Liver (tissue), 9 donors: Measurements from ENCODE around the gene PDE4B. TPM values are rescaled to one million over a fixed set of nuclear protein-coding genes. Genes with fewer than 3 reads are reported as not detected.

ENCODE experiments used
- DNase-seq: peaks from one replicate; pipeline ENCODE4 v3.0.0-alpha.2; 2017; ENCODE audit warnings: low spot score
- H3K27ac ChIP-seq, 2 donors: one replicate each; pipeline ENCODE4 v1.7.0; 2013; ENCODE audit warnings: inconsistent platforms in 2 of 2, low read length in 2 of 2, control low read depth in 1 of 2, low read depth in 1 of 2, mild to moderate bottlenecking in 1 of 2
- H3K27me3 ChIP-seq, 4 donors: one replicate each; pipeline versions ENCODE4 v1.6.1 to v1.7.0; 2013; ENCODE audit warnings: low read length in 3 of 4, inconsistent platforms in 1 of 4, mild to moderate bottlenecking in 1 of 4, moderate library complexity in 1 of 4; ENCODE audit not compliant: control insufficient read depth in 4 of 4, insufficient read depth in 4 of 4
- H3K36me3 ChIP-seq, 4 donors: one replicate each; pipeline versions ENCODE4 v1.6.1 to v1.7.0; 2013; ENCODE audit warnings: low read length in 3 of 4, mild to moderate bottlenecking in 3 of 4, low read depth in 1 of 4, moderate library complexity in 1 of 4; ENCODE audit not compliant: control insufficient read depth in 4 of 4, insufficient read depth in 3 of 4
- H3K4me1 ChIP-seq, 4 donors: one replicate each; pipeline versions ENCODE4 v1.6.1 to v1.7.0; 2013; ENCODE audit warnings: low read length in 3 of 4, mild to moderate bottlenecking in 3 of 4, moderate library complexity in 1 of 4; ENCODE audit not compliant: control insufficient read depth in 4 of 4, insufficient read depth in 4 of 4
- H3K4me3 ChIP-seq, 3 donors: one replicate each; pipeline versions ENCODE4 v1.6.1 to v1.7.0; 2013; ENCODE audit warnings: low read length in 3 of 3, control low read depth in 1 of 3, low read depth in 1 of 3, mild to moderate bottlenecking in 1 of 3
- H3K9ac ChIP-seq, 2 donors: one replicate each; pipeline ENCODE4 v1.7.0; 2013; ENCODE audit warnings: low read length in 2 of 2, mild to moderate bottlenecking in 2 of 2, moderate library complexity in 2 of 2, control low read depth in 1 of 2, low read depth in 1 of 2
- H3K9me3 ChIP-seq, 4 donors: one replicate each; pipeline versions ENCODE4 v1.6.1 to v1.7.0; 2013; ENCODE audit warnings: low read length in 3 of 4; ENCODE audit not compliant: control insufficient read depth in 4 of 4
- ATF3 ChIP-seq: IDR thresholded peaks from 2 replicates; pipeline ENCODE4 v1.6.1; 2016; ENCODE audit warnings: antibody characterized with exemption
- CTCF ChIP-seq: fragments of 150-350 bp; IDR thresholded peaks from 2 replicates; pipeline ENCODE4 v1.5.1; 2017; ENCODE audit warnings: improper control_type of control experiment, low read depth, low read length; ENCODE audit not compliant: missing input control
- EGR1 ChIP-seq, 2 donors: IDR thresholded peaks; 2 replicates each; pipeline ENCODE4 v1.6.1; 2016 to 2018; ENCODE audit warnings: antibody characterized with exemption in 2 of 2, low read depth in 2 of 2
- FOXA2 ChIP-seq: IDR thresholded peaks from 2 replicates; pipeline ENCODE4 v1.6.1; 2016; ENCODE audit warnings: antibody characterized with exemption
- HNF4G ChIP-seq: IDR thresholded peaks from 2 replicates; pipeline ENCODE4 v1.6.1; 2016; ENCODE audit warnings: antibody characterized with exemption
- JUND ChIP-seq, 2 donors: IDR thresholded peaks; 2 replicates each; pipeline ENCODE4 v1.6.1; 2016; ENCODE audit warnings: antibody characterized with exemption in 2 of 2
- MAX ChIP-seq: IDR thresholded peaks from 2 replicates; pipeline ENCODE4 v1.6.1; 2016; ENCODE audit warnings: antibody characterized with exemption
- NR2F2 ChIP-seq: IDR thresholded peaks from 2 replicates; pipeline ENCODE4 v1.6.1; 2016; ENCODE audit warnings: antibody characterized with exemption
- RAD21 ChIP-seq, 2 donors: IDR thresholded peaks; 2 replicates each; pipeline ENCODE4 v1.6.1; 2016; ENCODE audit warnings: antibody characterized with exemption in 2 of 2, mild to moderate bottlenecking in 2 of 2
- RXRA ChIP-seq, 2 donors: IDR thresholded peaks; 2 replicates each; pipeline ENCODE4 v1.6.1; 2017 to 2018; ENCODE audit warnings: antibody characterized with exemption in 2 of 2, mild to moderate bottlenecking in 1 of 2
- SP1 ChIP-seq: IDR thresholded peaks from 2 replicates; pipeline ENCODE4 v1.6.1; 2018; ENCODE audit warnings: antibody characterized with exemption, mild to moderate bottlenecking
- TAF1 ChIP-seq: conservative IDR thresholded peaks from 2 replicates; pipeline ENCODE4 v1.6.1; 2016; ENCODE audit warnings: antibody characterized with exemption, mild to moderate bottlenecking
- YY1 ChIP-seq: IDR thresholded peaks from 2 replicates; pipeline ENCODE4 v1.6.1; 2016; ENCODE audit warnings: antibody characterized with exemption, mild to moderate bottlenecking
- ZBTB33 ChIP-seq: IDR thresholded peaks from 2 replicates; pipeline ENCODE4 v1.6.1; 2016; ENCODE audit warnings: antibody characterized with exemption
- WGBS: extraction: QIAGEN DNeasy Blood & Tissue Kit; methylation state at CpG from one replicate; pipeline ENCODE4 v1.1.7; 2013; 5-methylcytosine and 5-hydroxymethylcytosine counted together
- polyA plus RNA-seq, 2 donors: library from polyadenylated mRNA; stranded (reverse) in 1 of 2; unstranded in 1 of 2; fragments of 200-250 nt in 1 of 2; fragments of >200 nt in 1 of 2; fragmentation: Nextera tagmentation in 1 of 2; extraction: Ambion mirVana in 1 of 2; gene quantifications; one replicate each; pipeline versions ENCODE4 v1.2.1 to v1.2.3, GENCODE V29; 2013 to 2015
- total RNA-seq, 2 donors: library from RNA; depleted of rRNA; stranded (reverse); fragments of >200 nt; gene quantifications; one replicate each; pipeline ENCODE4 v1.2.3, GENCODE V29; 2014
- donor health status: healthy.
- donor health status: healthy.
- donor health status: healthy.
- donor health status: healthy.
- donor health status: healthy.

Gene PDE4B
- total and polyA plus RNA-seq, 4 donors = 1.9 to 3.9 (median 2.7) TPM

GRCh38 chr1:66312271-66312990, 519.7 kb downstream of the PDE4B start:
- WGBS = 59% methylated on average over 4 of the region's 4 CpGs
- no peak for DNase-seq
- Histone ChIP-seq H3K9ac (no peak overlapping the region), H3K36me3 (no peaks in the 10 kb centered on the region), H3K4me3 (no peak overlapping the region), H3K27ac (no peak overlapping the region), H3K9me3 (no peaks in the 10 kb centered on the region), H3K4me1 (peaks cover 0 to 16% (median 4%) of the 10 kb centered on the region in 4 donors), H3K27me3 (no peaks in the 10 kb centered on the region)
- TF ChIP-seq NR2F2 (no peak), CTCF (no peak), YY1 (no peak), SP1 (no peak), ATF3 (no peak), HNF4G (no peak), ZBTB33 (no peak)

GRCh38 chr1:66313429-66313828, 520.7 kb downstream of the PDE4B start:
- no peaks in the 10 kb centered on the region for H3K27me3 ChIP-seq
- H3K9me3 ChIP-seq = no peaks in the 10 kb centered on the region
- no peaks in the 10 kb centered on the region for H3K36me3 ChIP-seq
- H3K9ac ChIP-seq = no peak overlapping the region
- no peak overlapping the region for H3K27ac ChIP-seq
- no peak for TF ChIP-seq TAF1
- no peak for TF ChIP-seq RAD21 (IDR thresholded peaks at IDR 0.05)
- no peak for TF ChIP-seq MAX
- no peak for TF ChIP-seq EGR1 (IDR thresholded peaks at IDR 0.05; ENCODE audit: low read depth in 2 of 2)
- H3K4me1 ChIP-seq = peaks cover 0 to 16% (median 5%) of the 10 kb centered on the region in 4 donors
- DNase-seq = no peak
- H3K4me3 ChIP-seq = no peak overlapping the region

GRCh38 chr1:66315671-66316070, 523.0 kb downstream of the PDE4B start:
- Histone ChIP-seq H3K9ac (no peak overlapping the region), H3K27me3 (no peaks in the 10 kb centered on the region), H3K4me1 (peaks cover 0 to 16% (median 5%) of the 10 kb centered on the region in 4 donors), H3K27ac (no peak overlapping the region), H3K4me3 (no peak overlapping the region), H3K36me3 (no peaks in the 10 kb centered on the region), H3K9me3 (no peaks in the 10 kb centered on the region)
- no peak for DNase-seq
- TF ChIP-seq RXRA (IDR thresholded peaks at IDR 0.05) (no peak), FOXA2 (no peak), JUND (IDR thresholded peaks at IDR 0.05) (peak in 1 of 2 donors; percentile 17), MAX (no peak), NR2F2 (no peak), HNF4G (no peak), YY1 (no peak), CTCF (no peak)
- WGBS = 86% methylated on average over 4 of the region's 4 CpGs
